H9 (cell line): ENCODE results near the gene FHOD1. TPM values are rescaled to one million over a fixed set of nuclear protein-coding genes. Genes with fewer than 3 reads are reported as not detected.

Experiments
- DNase-seq: peaks from one replicate; pipeline ENCODE4 v3.0.0-alpha.2; 2017
- H2AFZ ChIP-seq: one replicate; pipeline ENCODE4 v1.6.1; 2013; ENCODE audit warnings: mild to moderate bottlenecking, low read length, control low read depth, moderate library complexity
- H2AK5ac ChIP-seq: 2 replicates; pipeline ENCODE4 v1.6.1; 2013; ENCODE audit warnings: low read length, control low read depth, mixed read lengths; ENCODE audit not compliant: insufficient read length
- H2BK120ac ChIP-seq: one replicate; pipeline ENCODE4 v1.6.1; 2013; ENCODE audit warnings: low read depth, mild to moderate bottlenecking, low read length, control low read depth, inconsistent platforms; ENCODE audit not compliant: poor library complexity, severe bottlenecking
- H2BK12ac ChIP-seq: 2 replicates; pipeline ENCODE4 v1.6.1; 2013; ENCODE audit warnings: low read length, control low read depth, mixed read lengths, low read depth; ENCODE audit not compliant: insufficient read length
- H2BK15ac ChIP-seq: 2 replicates; pipeline ENCODE4 v1.6.1; 2013; ENCODE audit warnings: low read depth, low read length, control low read depth
- H2BK20ac ChIP-seq: one replicate; pipeline ENCODE4 v1.6.1; 2013; ENCODE audit warnings: low read depth, mild to moderate bottlenecking, low read length, control low read depth, inconsistent platforms; ENCODE audit not compliant: poor library complexity, severe bottlenecking
- H2BK5ac ChIP-seq: 2 replicates; pipeline ENCODE4 v1.6.1; 2013; ENCODE audit warnings: low read length, control low read depth, mixed read lengths; ENCODE audit not compliant: insufficient read length
- H3K14ac ChIP-seq: 2 replicates; pipeline ENCODE4 v1.6.1; 2013; ENCODE audit warnings: low read length, control low read depth; ENCODE audit not compliant: insufficient read depth
- H3K18ac ChIP-seq: 2 replicates; pipeline ENCODE4 v1.6.1; 2013; ENCODE audit warnings: low read depth, mild to moderate bottlenecking, mixed read lengths, low read length, control low read depth; ENCODE audit not compliant: insufficient read length
- H3K23ac ChIP-seq: 2 replicates; pipeline ENCODE4 v1.6.1; 2013; ENCODE audit warnings: low read length, control low read depth, mixed read lengths, low read depth; ENCODE audit not compliant: insufficient read length
- H3K23me2 ChIP-seq: 2 replicates; pipeline ENCODE4 v1.6.1; 2013; ENCODE audit warnings: low read depth, mild to moderate bottlenecking, mixed read lengths, low read length, control low read depth; ENCODE audit not compliant: insufficient read length, poor library complexity, severe bottlenecking
- H3K27ac ChIP-seq: 2 replicates; pipeline ENCODE4 v1.5.1; 2013; ENCODE audit warnings: low read length, control low read depth, mixed read lengths, low read depth; ENCODE audit not compliant: insufficient read length
- H3K27me3 ChIP-seq: 2 replicates; pipeline ENCODE4 v1.6.1; 2013; ENCODE audit warnings: low read length, control low read depth, inconsistent platforms; ENCODE audit not compliant: insufficient read depth
- H3K4ac ChIP-seq: 2 replicates; pipeline ENCODE4 v1.6.1; 2013; ENCODE audit warnings: low read depth, mild to moderate bottlenecking, control low read depth, inconsistent platforms, low read length, moderate library complexity
- H3K4me1 ChIP-seq: 2 replicates; pipeline ENCODE4 v1.6.1; 2013; ENCODE audit warnings: low read length, control low read depth, inconsistent platforms; ENCODE audit not compliant: insufficient read depth
- H3K4me2 ChIP-seq: 2 replicates; pipeline ENCODE4 v1.6.1; 2013; ENCODE audit warnings: low read length, control low read depth, mixed read lengths; ENCODE audit not compliant: insufficient read length, insufficient read depth
- H3K56ac ChIP-seq: 2 replicates; pipeline ENCODE4 v1.6.1; 2013; ENCODE audit warnings: low read depth, mild to moderate bottlenecking, mixed read lengths, low read length, control low read depth; ENCODE audit not compliant: insufficient read length
- H3K79me1 ChIP-seq: 2 replicates; pipeline ENCODE4 v1.6.1; 2013; ENCODE audit warnings: low read depth, mild to moderate bottlenecking, moderate library complexity, low read length, control low read depth, inconsistent platforms; ENCODE audit not compliant: insufficient read depth, poor library complexity, severe bottlenecking
- H3K79me2 ChIP-seq: 2 replicates; pipeline ENCODE4 v1.6.1; 2013; ENCODE audit warnings: low read length, control low read depth, inconsistent platforms; ENCODE audit not compliant: insufficient read depth
- H3K9ac ChIP-seq: 2 replicates; pipeline ENCODE4 v1.6.1; 2013; ENCODE audit warnings: low read length, control low read depth, mixed read lengths; ENCODE audit not compliant: insufficient read length; ENCODE audit errors: extremely low read depth
- H3K9me3 ChIP-seq: one replicate; pipeline ENCODE4 v1.6.1; 2013; ENCODE audit warnings: low read depth, low read length, inconsistent platforms; ENCODE audit not compliant: control insufficient read depth
- H3T11ph ChIP-seq: one replicate; pipeline ENCODE4 v1.6.1; 2013; ENCODE audit warnings: mild to moderate bottlenecking, low read length, control low read depth, inconsistent platforms
- H4K20me1 ChIP-seq: one replicate; pipeline ENCODE4 v1.6.1; 2013; ENCODE audit not compliant: control insufficient read depth, insufficient read length, insufficient read depth
- H4K5ac ChIP-seq: 2 replicates; pipeline ENCODE4 v1.6.1; 2013; ENCODE audit warnings: low read depth, mild to moderate bottlenecking, mixed read lengths, low read length, control low read depth; ENCODE audit not compliant: insufficient read length
- H4K8ac ChIP-seq: replicated peaks from 2 replicates; pipeline ENCODE4 v1.6.1; 2013; ENCODE audit warnings: low read length, control low read depth, mixed read lengths, low read depth; ENCODE audit not compliant: insufficient read length
- H4K91ac ChIP-seq: 2 replicates; pipeline ENCODE4 v1.6.1; 2013; ENCODE audit warnings: low read depth, mild to moderate bottlenecking, moderate library complexity, mixed read lengths, low read length, control low read depth; ENCODE audit not compliant: insufficient read length
- H3K27ac Mint-ChIP-seq, 3 experiments: 2 replicates in 2 of 3; 3 replicates in 1 of 3; pipeline ENCODE4 v1.8.0; 2020 to 2021; ENCODE audit warnings: mixed read lengths in 3 of 3, mild to moderate bottlenecking in 1 of 3, moderate library complexity in 1 of 3
- H3K27me3 Mint-ChIP-seq: 2 replicates; pipeline ENCODE4 v1.8.0; 2021; ENCODE audit warnings: low read depth, mild to moderate bottlenecking, moderate library complexity, mixed read lengths
- H3K36me3 Mint-ChIP-seq, 3 experiments: 2 replicates in 2 of 3; 3 replicates in 1 of 3; pipeline ENCODE4 v1.8.0; 2020 to 2021; ENCODE audit warnings: low read depth in 3 of 3, mixed read lengths in 3 of 3; ENCODE audit not compliant: insufficient read depth in 1 of 3
- H3K4me1 Mint-ChIP-seq, 2 experiments: 2 replicates each; pipeline ENCODE4 v1.8.0; 2020; ENCODE audit warnings: mixed read lengths in 2 of 2
- H3K4me3 Mint-ChIP-seq, 2 experiments: 2 replicates in 1 of 2; 3 replicates in 1 of 2; pipeline ENCODE4 v1.8.0; 2020 to 2021; ENCODE audit warnings: mild to moderate bottlenecking in 2 of 2, mixed read lengths in 2 of 2, moderate library complexity in 1 of 2
- H3K9me3 Mint-ChIP-seq, 2 experiments: 2 replicates in 1 of 2; 3 replicates in 1 of 2; pipeline ENCODE4 v1.8.0; 2020; ENCODE audit warnings: mild to moderate bottlenecking in 2 of 2, mixed read lengths in 2 of 2, moderate library complexity in 1 of 2
- WGBS: extraction: QIAGEN DNeasy Blood & Tissue Kit; methylation state at CpG from one replicate; pipeline ENCODE4 v1.1.7; 2013; ENCODE audit warnings: missing lambda C conversion rate, low lambda C conversion rate, mixed read lengths; ENCODE audit not compliant: insufficient read length; ENCODE audit errors: extremely low coverage; 5-methylcytosine and 5-hydroxymethylcytosine counted together
- total RNA-seq: library from RNA; stranded (reverse); gene quantifications from 2 replicates; pipeline ENCODE4 v1.2.1, GENCODE V29; 2021
- TF ChIP-seq, protein P1 (sequence below): fragments of 200-600 bp; sonication (generic); conservative IDR thresholded peaks from 3 replicates; pipeline ENCODE4 v1.8.0; 2021; ENCODE audit warnings: antibody characterized with exemption, mild to moderate bottlenecking

The FHOD1 gene
- total RNA-seq, 1 experiment from 2014 or later = 67.0 TPM

DNA sequence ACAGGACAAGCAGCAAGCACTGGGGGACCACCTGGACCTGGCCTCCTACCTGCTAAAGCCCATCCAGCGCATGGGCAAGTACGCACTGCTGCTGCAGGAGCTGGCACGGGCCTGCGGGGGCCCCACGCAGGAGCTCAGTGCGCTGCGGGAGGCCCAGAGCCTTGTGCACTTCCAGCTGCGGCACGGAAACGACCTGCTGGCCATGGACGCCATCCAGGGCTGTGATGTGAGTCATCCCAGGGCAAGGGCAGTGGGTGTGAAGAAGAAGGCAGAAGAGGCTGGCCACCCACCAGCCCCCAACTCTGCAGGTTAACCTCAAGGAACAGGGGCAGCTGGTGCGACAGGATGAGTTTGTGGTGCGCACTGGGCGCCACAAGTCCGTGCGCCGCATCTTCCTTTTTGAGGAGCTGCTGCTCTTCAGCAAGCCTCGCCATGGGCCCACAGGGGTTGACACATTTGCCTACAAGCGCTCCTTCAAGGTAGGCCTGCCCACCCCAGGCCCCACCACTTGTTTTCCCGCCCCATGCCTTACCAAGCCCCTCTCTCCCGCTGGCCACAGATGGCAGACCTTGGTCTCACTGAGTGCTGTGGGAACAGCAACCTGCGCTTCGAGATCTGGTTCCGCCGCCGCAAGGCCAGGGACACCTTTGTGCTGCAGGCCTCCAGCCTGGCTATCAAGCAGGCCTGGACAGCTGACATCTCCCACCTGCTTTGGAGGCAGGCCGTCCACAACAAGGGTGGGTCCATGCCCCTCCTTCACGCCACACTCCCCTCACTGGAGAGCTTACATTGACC, 39.4 kb upstream of the FHOD1 start:
- Histone ChIP-seq H3K4me2 (no peak overlapping the region), H4K20me1 (no peaks in the 10 kb centered on the region), H3K4me1 (no peaks in the 10 kb centered on the region), H3K79me2 (no peaks in the 10 kb centered on the region), H3T11ph (no peak overlapping the region), H3K79me1 (no peaks in the 10 kb centered on the region), H2BK5ac (no peak overlapping the region), H3K9me3 (no peaks in the 10 kb centered on the region), H3K23ac (no peak overlapping the region), H3K14ac (no peak overlapping the region; the same call in 1 of the 2 replicates), H3K18ac (no peak overlapping the region), H4K8ac (no peak overlapping the region), H2AK5ac (no peak overlapping the region), H4K91ac (no peak overlapping the region), H2BK120ac (no peak overlapping the region), H2BK15ac (no peak overlapping the region), H3K4ac (no peak overlapping the region), H3K56ac (no peak overlapping the region), H3K27me3 (no peaks in the 10 kb centered on the region), H3K23me2 (no peaks in the 10 kb centered on the region), H2BK12ac (no peak overlapping the region), H3K9ac (no peak overlapping the region), H2BK20ac (no peak overlapping the region), H2AFZ (no peak overlapping the region), H4K5ac (no peak overlapping the region), H3K27ac (no peak overlapping the region)
- 0 out of 4 replicates have a peak, but pooled peaks cover 0 to 2% of the 10 kb centered on the region in 2 experiments for H3K4me1 Mint-ChIP-seq
- no peak overlapping the region for H3K4me3 Mint-ChIP-seq
- H3K27me3 Mint-ChIP-seq = peaks cover 4% of the 10 kb centered on the region; the same call in 1 of the 2 replicates
- no peak for DNase-seq
- TF ChIP-seq, protein P1, sequence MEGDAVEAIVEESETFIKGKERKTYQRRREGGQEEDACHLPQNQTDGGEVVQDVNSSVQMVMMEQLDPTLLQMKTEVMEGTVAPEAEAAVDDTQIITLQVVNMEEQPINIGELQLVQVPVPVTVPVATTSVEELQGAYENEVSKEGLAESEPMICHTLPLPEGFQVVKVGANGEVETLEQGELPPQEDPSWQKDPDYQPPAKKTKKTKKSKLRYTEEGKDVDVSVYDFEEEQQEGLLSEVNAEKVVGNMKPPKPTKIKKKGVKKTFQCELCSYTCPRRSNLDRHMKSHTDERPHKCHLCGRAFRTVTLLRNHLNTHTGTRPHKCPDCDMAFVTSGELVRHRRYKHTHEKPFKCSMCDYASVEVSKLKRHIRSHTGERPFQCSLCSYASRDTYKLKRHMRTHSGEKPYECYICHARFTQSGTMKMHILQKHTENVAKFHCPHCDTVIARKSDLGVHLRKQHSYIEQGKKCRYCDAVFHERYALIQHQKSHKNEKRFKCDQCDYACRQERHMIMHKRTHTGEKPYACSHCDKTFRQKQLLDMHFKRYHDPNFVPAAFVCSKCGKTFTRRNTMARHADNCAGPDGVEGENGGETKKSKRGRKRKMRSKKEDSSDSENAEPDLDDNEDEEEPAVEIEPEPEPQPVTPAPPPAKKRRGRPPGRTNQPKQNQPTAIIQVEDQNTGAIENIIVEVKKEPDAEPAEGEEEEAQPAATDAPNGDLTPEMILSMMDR = no peak
- no peaks in the 10 kb centered on the region for H3K9me3 Mint-ChIP-seq
- H3K36me3 Mint-ChIP-seq = peaks cover 0 to 7% (median 0%) of the 10 kb centered on the region in 3 experiments; a peak in 2 of 7 replicates
- no peak overlapping the region; a peak in 1 of 7 replicates for H3K27ac Mint-ChIP-seq
- WGBS = no CpG with 5 or more reads among the region's 28 CpGs
